BJ (cell line): ENCODE results near the gene FLYWCH2. TPM values are rescaled to one million over a fixed set of nuclear protein-coding genes. Genes with fewer than 3 reads are reported as not detected.

Source experiments
- CTCF ChIA-PET: fragments of 350-600 bp; formaldehyde crosslinking; extraction: SDS; loops from one replicate; lab custom pipeline; 2021; ENCODE audit warnings: antibody characterized with exemption, inconsistent platforms; lab: Yijun Ruan, JAX
- POLR2A ChIA-PET: fragments of 300-600 bp; sonication (Branson Sonifier 250); formaldehyde crosslinking; extraction: SDS; loops from one replicate; lab custom pipeline; 2021; ENCODE audit warnings: antibody characterized with exemption; lab: Charles Lee
- DNase-seq: peaks from one replicate; pipeline ENCODE4 v3.0.0-alpha.2; 2011; ENCODE audit warnings: low read depth
- H3K27me3 ChIP-seq: 2 replicates; pipeline ENCODE4 v1.6.0; 2011; ENCODE audit warnings: low read length; ENCODE audit not compliant: control insufficient read depth, insufficient read depth
- H3K36me3 ChIP-seq: 2 replicates; pipeline ENCODE4 v1.5.1; 2011; ENCODE audit warnings: low read length; ENCODE audit not compliant: control insufficient read depth, insufficient read depth
- H3K4me3 ChIP-seq: 2 replicates; pipeline ENCODE4 v1.5.1; 2011; ENCODE audit warnings: low read depth, mild to moderate bottlenecking, control low read depth, low read length
- polyA plus RNA-seq: library from polyadenylated mRNA; depleted of rRNA; stranded (reverse); fragments of >200 nt; gene quantifications from 2 replicates; pipeline ENCODE4 v1.2.3, GENCODE V29; 2011
- TF ChIP-seq, protein P1 (sequence below): IDR thresholded peaks from 2 replicates; pipeline ENCODE4 v1.5.1; 2011; ENCODE audit warnings: low read depth, mild to moderate bottlenecking, control low read depth, inconsistent platforms, low read length, moderate library complexity; ENCODE audit not compliant: insufficient read depth

Gene FLYWCH2
- polyA plus RNA-seq, 1 experiment, result 39.9 TPM

DNA sequence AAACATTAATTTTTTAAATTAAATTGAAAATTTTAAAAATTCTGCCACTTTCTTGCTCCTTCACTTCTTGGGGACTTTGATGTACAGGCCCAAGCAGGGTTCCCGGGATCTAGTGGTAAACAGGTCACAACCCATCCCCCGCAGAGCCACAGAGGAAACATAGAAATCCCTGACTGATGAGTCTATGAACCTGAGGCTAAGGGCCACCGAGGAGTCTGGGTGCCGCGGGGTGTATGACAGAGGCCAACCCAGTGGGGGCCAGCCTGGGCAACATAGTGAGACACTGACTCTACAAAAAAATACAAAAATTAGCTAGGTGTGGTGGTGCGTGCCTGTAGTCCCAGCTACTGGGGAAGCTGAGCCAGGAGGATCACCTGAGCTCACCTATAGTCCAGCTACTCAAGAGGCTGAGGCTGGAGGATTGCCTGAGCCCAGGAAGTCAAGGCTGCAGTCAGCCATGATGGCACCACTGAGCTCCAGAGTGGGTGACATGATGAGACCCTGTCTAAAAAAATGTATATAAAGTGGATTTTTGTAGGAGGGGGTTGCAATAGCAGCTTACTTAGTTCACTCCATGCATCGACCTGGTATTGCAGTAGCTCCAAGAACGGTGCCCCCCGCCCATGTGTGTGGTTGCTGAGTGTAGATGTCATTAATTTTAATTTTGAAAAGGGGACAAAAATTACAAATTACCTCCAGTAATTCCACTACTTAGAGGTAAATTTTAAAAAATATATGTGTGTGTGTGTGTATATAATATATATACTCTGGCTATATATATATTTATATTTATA lies 19.5 kb downstream of the FLYWCH2 start:
- ChIA-PET CTCF (interaction anchor here (1.0 to 1.6 kb wide), 3 partner anchors 13 to 34 kb away, joined by 3 to 5 read pairs (median 4); partner anchors contain the start of gene FLYWCH2), POLR2A (no interaction called here)
- H3K27me3 ChIP-seq, result no peaks in the 10 kb centered on the region
- H3K4me3 ChIP-seq, result no peak overlapping the region
- H3K36me3 ChIP-seq, result peaks cover 4% of the 10 kb centered on the region
- DNase-seq, result no peak
- TF ChIP-seq, protein P1, sequence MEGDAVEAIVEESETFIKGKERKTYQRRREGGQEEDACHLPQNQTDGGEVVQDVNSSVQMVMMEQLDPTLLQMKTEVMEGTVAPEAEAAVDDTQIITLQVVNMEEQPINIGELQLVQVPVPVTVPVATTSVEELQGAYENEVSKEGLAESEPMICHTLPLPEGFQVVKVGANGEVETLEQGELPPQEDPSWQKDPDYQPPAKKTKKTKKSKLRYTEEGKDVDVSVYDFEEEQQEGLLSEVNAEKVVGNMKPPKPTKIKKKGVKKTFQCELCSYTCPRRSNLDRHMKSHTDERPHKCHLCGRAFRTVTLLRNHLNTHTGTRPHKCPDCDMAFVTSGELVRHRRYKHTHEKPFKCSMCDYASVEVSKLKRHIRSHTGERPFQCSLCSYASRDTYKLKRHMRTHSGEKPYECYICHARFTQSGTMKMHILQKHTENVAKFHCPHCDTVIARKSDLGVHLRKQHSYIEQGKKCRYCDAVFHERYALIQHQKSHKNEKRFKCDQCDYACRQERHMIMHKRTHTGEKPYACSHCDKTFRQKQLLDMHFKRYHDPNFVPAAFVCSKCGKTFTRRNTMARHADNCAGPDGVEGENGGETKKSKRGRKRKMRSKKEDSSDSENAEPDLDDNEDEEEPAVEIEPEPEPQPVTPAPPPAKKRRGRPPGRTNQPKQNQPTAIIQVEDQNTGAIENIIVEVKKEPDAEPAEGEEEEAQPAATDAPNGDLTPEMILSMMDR, result no peak

GRCh38 chr16:2904100-2904921 lies 21.3 kb downstream of the FLYWCH2 start:
- no peak for DNase-seq
- POLR2A ChIA-PET, result no interaction called here
- TF ChIP-seq, protein P1, result peak; percentile 95
- Histone ChIP-seq H3K27me3 (no peaks in the 10 kb centered on the region), H3K4me3 (peak overlapping the region; percentile 73), H3K36me3 (no peaks in the 10 kb centered on the region; the same call in 1 of the 2 replicates)
- CTCF ChIA-PET, result interaction anchor here (0.7 to 1.0 kb wide), 3 partner anchors 16 to 19 kb away, joined by 3 read pairs; no protein-coding TSS in a partner anchor

GRCh38 chr16:2904922-2905240 lies 21.9 kb downstream of the FLYWCH2 start:
- POLR2A ChIA-PET, result no interaction called here

GRCh38 chr16:2905241-2905987 lies 22.4 kb downstream of the FLYWCH2 start:
- TF ChIP-seq, protein P1, result no peak
- POLR2A ChIA-PET, result interaction anchor here (0.6 to 0.7 kb wide), 3 partner anchors 18 to 667 kb away, joined by 5 to 14 read pairs (median 6); no protein-coding TSS in a partner anchor

More at GRCh38 chr16:2904922-2905240, 21.9 kb downstream of the FLYWCH2 start:
- CTCF ChIA-PET, result interaction anchor here (1.4 to 1.8 kb wide), 2 partner anchors 29 to 37 kb away, joined by 6 to 7 read pairs; no protein-coding TSS in a partner anchor
- DNase-seq, result no peak
- H3K36me3 ChIP-seq, result no peaks in the 10 kb centered on the region; the same call in 1 of the 2 replicates
- no peaks in the 10 kb centered on the region for H3K27me3 ChIP-seq
- TF ChIP-seq, protein P1, result no peak
- peak overlapping the region; percentile 73 for H3K4me3 ChIP-seq

More at GRCh38 chr16:2905241-2905987, 22.4 kb downstream of the FLYWCH2 start:
- peak; percentile 92 for DNase-seq
- CTCF ChIA-PET, result interaction anchor here (0.9 to 2.7 kb wide), 7 partner anchors 22 to 74 kb away, joined by 3 to 11 read pairs (median 6); no protein-coding TSS in a partner anchor
- H3K4me3 ChIP-seq, result peak overlapping the region; percentile 73
- H3K27me3 ChIP-seq, result no peaks in the 10 kb centered on the region
- no peaks in the 10 kb centered on the region; the same call in 1 of the 2 replicates for H3K36me3 ChIP-seq
